H1 (cell line): ENCODE measurements around the gene THRB. TPM values are rescaled to one million over a fixed set of nuclear protein-coding genes. Genes with fewer than 3 reads are reported as not detected.

ENCODE experiments used
- CTCF ChIA-PET: fragments of 300-600 bp; sonication (Branson Sonifier 250); formaldehyde crosslinking; loops from one replicate; lab custom pipeline; 2021; ENCODE audit not compliant: partially characterized antibody; lab: Charles Lee
- POLR2A ChIA-PET: fragments of 300-600 bp; sonication (Branson Sonifier 250); formaldehyde crosslinking; loops from one replicate; lab custom pipeline; 2021; ENCODE audit warnings: inconsistent platforms; ENCODE audit not compliant: partially characterized antibody; lab: Charles Lee
- DNase-seq, 2 experiments: peaks; one replicate each; pipeline versions ENCODE4 v3.0.0 to v3.0.0-alpha.2; 2010 to 2022; ENCODE audit warnings: low spot score in 2 of 2, low read depth in 1 of 2, mixed read lengths in 1 of 2
- FAIRE-seq: peaks from 2 replicates; lab custom pipeline; 2011; peaks lifted over from hg19 to GRCh38; lab: Jason Lieb, UNC
- H2AFZ ChIP-seq: 2 replicates; pipeline ENCODE4 v1.8.1; 2012; ENCODE audit warnings: low read length, inconsistent platforms
- H2AK5ac ChIP-seq: 2 replicates; pipeline ENCODE4 v1.6.1; 2013; ENCODE audit warnings: low read depth, low read length
- H2BK120ac ChIP-seq: replicated peaks from 2 replicates; pipeline ENCODE3; 2013; ENCODE audit warnings: low read depth, low read length, inconsistent platforms
- H2BK12ac ChIP-seq: 2 replicates; pipeline ENCODE4 v1.6.1; 2013; ENCODE audit warnings: low read depth, low read length
- H2BK15ac ChIP-seq: 2 replicates; pipeline ENCODE4 v1.6.1; 2013; ENCODE audit warnings: low read length
- H2BK20ac ChIP-seq: 2 replicates; pipeline ENCODE4 v1.6.1; 2013; ENCODE audit warnings: low read length
- H2BK5ac ChIP-seq: 2 replicates; pipeline ENCODE4 v1.6.1; 2013; ENCODE audit warnings: low read depth, low read length
- H3K14ac ChIP-seq: 2 replicates; pipeline ENCODE4 v1.6.1; 2013; ENCODE audit warnings: inconsistent platforms; ENCODE audit not compliant: insufficient read length
- H3K18ac ChIP-seq: 2 replicates; pipeline ENCODE4 v1.6.1; 2013; ENCODE audit warnings: low read length; ENCODE audit errors: extremely low read depth
- H3K23ac ChIP-seq: 2 replicates; pipeline ENCODE4 v1.6.1; 2013; ENCODE audit warnings: inconsistent platforms; ENCODE audit not compliant: insufficient read length
- H3K23me2 ChIP-seq: 2 replicates; pipeline ENCODE4 v1.6.1; 2013; ENCODE audit warnings: low read depth, low read length
- H3K27ac ChIP-seq: 2 replicates; pipeline ENCODE4 v1.6.1; 2011; ENCODE audit warnings: low read depth, low read length, inconsistent platforms
- H3K27me3 ChIP-seq, 4 experiments: replicated peaks in 1 of 4; 1 replicate in 1 of 4; 2 replicates in 3 of 4; pipeline versions ENCODE4 v1.6.1 to v1.8.1; 2011 to 2013; ENCODE audit warnings: low read length in 3 of 4, mild to moderate bottlenecking in 3 of 4, inconsistent platforms in 2 of 4, mixed read lengths in 2 of 4, moderate library complexity in 1 of 4; ENCODE audit not compliant: control insufficient read depth in 3 of 4, insufficient read depth in 3 of 4; ENCODE audit errors: extremely low read depth in 1 of 4
- H3K36me3 ChIP-seq, 4 experiments: 2 replicates each; pipeline versions ENCODE4 v1.6.1 to v1.8.1; 2011 to 2013; ENCODE audit warnings: mild to moderate bottlenecking in 4 of 4, low read length in 3 of 4, moderate library complexity in 2 of 4, control low read depth in 1 of 4, inconsistent platforms in 1 of 4; ENCODE audit not compliant: insufficient read depth in 4 of 4, control insufficient read depth in 2 of 4
- H3K4ac ChIP-seq: replicated peaks from 2 replicates; pipeline ENCODE3; 2013; ENCODE audit warnings: low read length, low read depth, mixed read lengths, inconsistent platforms; ENCODE audit not compliant: insufficient read length
- H3K4me1 ChIP-seq, 4 experiments: replicated peaks in 1 of 4; 1 replicate in 1 of 4; 2 replicates in 3 of 4; pipeline versions ENCODE4 v1.6.1 to v1.8.1; 2011 to 2013; ENCODE audit warnings: low read length in 3 of 4, inconsistent platforms in 2 of 4, mixed read lengths in 1 of 4; ENCODE audit not compliant: insufficient read depth in 4 of 4, control insufficient read depth in 3 of 4
- H3K4me2 ChIP-seq, 2 experiments: 2 replicates each; pipeline versions ENCODE4 v1.6.1 to v1.8.1; 2011 to 2013; ENCODE audit warnings: low read depth in 2 of 2, low read length in 2 of 2, control low read depth in 1 of 2, inconsistent platforms in 1 of 2, mild to moderate bottlenecking in 1 of 2; ENCODE audit not compliant: insufficient read depth in 1 of 2
- H3K4me3 ChIP-seq, 4 experiments: fragments of 200-600, 300-600 bp in 1 of 4; sonication (generic), shearing (Covaris generic), sonication (Bioruptor Twin) in 1 of 4; 2 replicates each; pipeline versions ENCODE4 v1.5.1 to v1.8.1; 2011 to 2016; ENCODE audit warnings: low read length in 4 of 4, low read depth in 3 of 4, control low read depth in 2 of 4, inconsistent platforms in 2 of 4, mild to moderate bottlenecking in 2 of 4, mixed read lengths in 1 of 4, moderate library complexity in 1 of 4; ENCODE audit not compliant: insufficient read depth in 2 of 4; ENCODE audit errors: extremely low read depth in 1 of 4
- H3K56ac ChIP-seq: replicated peaks from 2 replicates; pipeline ENCODE3; 2013; ENCODE audit warnings: low read depth, mild to moderate bottlenecking, mixed read lengths, low read length, inconsistent platforms; ENCODE audit not compliant: insufficient read length
- H3K79me1 ChIP-seq: 2 replicates; pipeline ENCODE4 v1.6.1; 2013; ENCODE audit warnings: low read depth, low read length, control low read depth
- H3K79me2 ChIP-seq, 2 experiments: 2 replicates each; pipeline versions ENCODE4 v1.6.1 to v1.8.1; 2012 to 2013; ENCODE audit warnings: low read length in 2 of 2, mild to moderate bottlenecking in 2 of 2, inconsistent platforms in 1 of 2; ENCODE audit not compliant: insufficient read depth in 2 of 2, control insufficient read depth in 1 of 2
- H3K9ac ChIP-seq, 4 experiments: replicated peaks in 1 of 4; 1 replicate in 1 of 4; 2 replicates in 3 of 4; pipeline versions ENCODE4 v1.6.1 to v1.8.1; 2011 to 2013; ENCODE audit warnings: low read depth in 3 of 4, low read length in 3 of 4, control low read depth in 2 of 4, mild to moderate bottlenecking in 2 of 4, moderate library complexity in 2 of 4, inconsistent platforms in 1 of 4; ENCODE audit errors: extremely low read depth in 1 of 4
- H3K9me3 ChIP-seq, 2 experiments: 2 replicates each; pipeline versions ENCODE4 v1.6.1 to v1.8.1; 2012 to 2013; ENCODE audit warnings: mild to moderate bottlenecking in 2 of 2, moderate library complexity in 2 of 2, control low read depth in 1 of 2, inconsistent platforms in 1 of 2, low read depth in 1 of 2, low read length in 1 of 2, mixed read lengths in 1 of 2; ENCODE audit not compliant: insufficient read depth in 2 of 2
- H4K20me1 ChIP-seq, 2 experiments: replicated peaks in 1 of 2; 2 replicates each; pipeline versions ENCODE3 to v1.8.1; 2011 to 2013; ENCODE audit warnings: inconsistent platforms in 2 of 2, low read length in 2 of 2, mild to moderate bottlenecking in 1 of 2; ENCODE audit not compliant: insufficient read depth in 2 of 2, control insufficient read depth in 1 of 2
- H4K5ac ChIP-seq: 2 replicates; pipeline ENCODE4 v1.6.1; 2013; ENCODE audit warnings: low read length, low read depth, mixed read lengths, inconsistent platforms; ENCODE audit not compliant: insufficient read length
- H4K8ac ChIP-seq: 2 replicates; pipeline ENCODE4 v1.8.0; 2013; ENCODE audit warnings: mild to moderate bottlenecking, moderate library complexity, low read length, inconsistent platforms; ENCODE audit not compliant: insufficient read depth; ENCODE audit errors: extremely low read depth
- H4K91ac ChIP-seq: replicated peaks from 2 replicates; pipeline ENCODE3; 2013; ENCODE audit warnings: low read length, mixed read lengths, inconsistent platforms; ENCODE audit not compliant: insufficient read length
- KDM5A ChIP-seq: fragments of 200-600 bp; IDR thresholded peaks from 2 replicates; pipeline ENCODE4 v1.7.1; 2012; ENCODE audit warnings: mild to moderate bottlenecking, low read length, inconsistent platforms, mixed read lengths
- PHF8 ChIP-seq: fragments of 200-600 bp; sonication (generic); conservative IDR thresholded peaks from 2 replicates; pipeline ENCODE4 v1.7.1; 2012; ENCODE audit warnings: low read depth, mild to moderate bottlenecking, inconsistent platforms, low read length, moderate library complexity
- POLR2A ChIP-seq, 2 experiments: IDR thresholded peaks; 1 replicate in 1 of 2; 2 replicates in 1 of 2; pipeline ENCODE4 v1.6.1; 2011; ENCODE audit warnings: low read depth in 2 of 2, low read length in 2 of 2, mild to moderate bottlenecking in 2 of 2; ENCODE audit errors: control extremely low read depth in 1 of 2
- RNF2 ChIP-seq: fragments of 200-900, 300-1000 bp; sonication (generic); IDR thresholded peaks from 2 replicates; pipeline ENCODE4 v1.7.1; 2016; ENCODE audit warnings: borderline replicate concordance, low read depth, mild to moderate bottlenecking, antibody characterized with exemption, low read length; ENCODE audit not compliant: poor library complexity, severe bottlenecking; ENCODE audit errors: missing control alignments
- WGBS, 2 experiments: shearing (Covaris generic) in 1 of 2; methylation state at CpG; one replicate each; pipeline versions ENCODE4 v1.1.6 to v1.1.7; 2013 to 2015; ENCODE audit warnings: low lambda C conversion rate in 2 of 2, mixed read lengths in 2 of 2, inconsistent platforms in 1 of 2, low coverage in 1 of 2, missing lambda C conversion rate in 1 of 2; ENCODE audit not compliant: insufficient replicate concordance in 2 of 2, insufficient coverage in 1 of 2, insufficient read length in 1 of 2; ENCODE audit errors: extremely low coverage in 1 of 2, missing lambda C conversion rate in 1 of 2; 5-methylcytosine and 5-hydroxymethylcytosine counted together
- polyA plus RNA-seq, 7 experiments: library from polyadenylated mRNA; depleted of rRNA in 3 of 7; stranded (reverse) in 5 of 7; unstranded in 2 of 7; fragments of >200 nt in 5 of 7; fragments of 200-250 nt in 2 of 7; gene quantifications; 1 replicate in 5 of 7; 2 replicates in 1 of 7; 4 replicates in 1 of 7; pipeline versions ENCODE4 v1.2.1 to v1.2.3, GENCODE V29; 2011 to 2013; ENCODE audit warnings: missing spikeins in 2 of 7, mixed read lengths in 2 of 7
- total RNA-seq: library from RNA; stranded (reverse); fragmentation: NEBNext Ultra II Directional; extraction: Animal tissue kit (Norgen Biotek cat#: 25700); gene quantifications from 2 replicates; pipeline ENCODE4 v1.2.1, GENCODE V29; 2021
- TF ChIP-seq, protein P1 (sequence below), 3 experiments: IDR thresholded peaks; 1 replicate in 2 of 3; 2 replicates in 1 of 3; pipeline versions ENCODE4 v1.5.1 to v1.6.1; 2011; ENCODE audit warnings: low read length in 3 of 3, mild to moderate bottlenecking in 3 of 3, inconsistent platforms in 2 of 3, low read depth in 1 of 3, moderate library complexity in 1 of 3; ENCODE audit not compliant: insufficient read depth in 1 of 3; ENCODE audit errors: control extremely low read depth in 1 of 3
- TF ChIP-seq, protein P2 (sequence below): IDR thresholded peaks from 2 replicates; pipeline ENCODE4 v1.6.1; 2012; ENCODE audit warnings: low read length, inconsistent platforms

Gene THRB
- total and polyA plus RNA-seq, 2 of the 8 experiments (the other 6 are each of a cell fraction or from before 2014, with no cell fraction given) = 0.98 to 3.9 TPM

DNA sequence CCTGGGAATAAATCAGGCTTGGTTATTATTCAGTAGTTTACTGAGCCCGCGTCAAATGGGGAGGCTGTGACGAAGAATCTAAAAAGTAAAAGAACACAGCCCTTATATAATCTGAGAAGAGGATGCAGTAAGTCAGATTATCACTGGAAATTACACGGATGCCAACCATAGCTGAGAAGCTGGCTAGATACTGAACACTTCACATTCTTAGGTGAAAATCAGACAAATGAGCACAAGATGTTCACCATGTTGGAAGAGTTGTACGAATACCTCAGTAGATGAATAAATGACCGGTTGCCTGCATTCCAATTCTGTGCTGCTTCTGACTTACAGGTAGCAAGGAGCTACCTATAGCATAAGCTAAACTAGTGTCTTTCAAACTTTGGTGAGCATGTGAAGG, 254.3 kb downstream of the THRB start:
- Histone ChIP-seq H2BK12ac (no peak overlapping the region), H3K27ac (no peak overlapping the region), H3K4me1 (peaks cover 0 to 13% (median 2%) of the 10 kb centered on the region in 4 experiments; a peak in 3 of 7 replicates), H2BK120ac (no peak overlapping the region), H4K5ac (no peak overlapping the region), H3K4ac (no peak overlapping the region), H2BK20ac (no peak overlapping the region), H3K56ac (no peak overlapping the region), H2AK5ac (no peak overlapping the region), H3K36me3 (no peaks in the 10 kb centered on the region), H3K23me2 (no peaks in the 10 kb centered on the region), H2BK5ac (no peak overlapping the region), H3K4me3 (no peak overlapping the region), H4K20me1 (no peaks in the 10 kb centered on the region), H3K79me1 (no peaks in the 10 kb centered on the region), H2AFZ (no peak overlapping the region), H3K23ac (no peak overlapping the region), H3K79me2 (no peaks in the 10 kb centered on the region), H4K91ac (no peak overlapping the region), H3K9ac (no peak overlapping the region), H3K18ac (no peak overlapping the region), H3K9me3 (no peaks in the 10 kb centered on the region), H4K8ac (no peak overlapping the region), H2BK15ac (no peak overlapping the region), H3K14ac (no peak overlapping the region), H3K27me3 (no peaks in the 10 kb centered on the region), H3K4me2 (no peak overlapping the region)
- 87% methylated on average over 6 of the region's 6 CpGs; no CpG with 5 or more reads in 1 of the 2 experiments for WGBS, 2 experiments
- DNase-seq (no peak), FAIRE-seq (no peak)
- no peak for TF ChIP-seq POLR2A (IDR thresholded peaks at IDR 0.05; ENCODE audit: control extremely low read depth in 1 of 2, low read depth in 2 of 2, low read length in 2 of 2)
- TF ChIP-seq, protein P1, sequence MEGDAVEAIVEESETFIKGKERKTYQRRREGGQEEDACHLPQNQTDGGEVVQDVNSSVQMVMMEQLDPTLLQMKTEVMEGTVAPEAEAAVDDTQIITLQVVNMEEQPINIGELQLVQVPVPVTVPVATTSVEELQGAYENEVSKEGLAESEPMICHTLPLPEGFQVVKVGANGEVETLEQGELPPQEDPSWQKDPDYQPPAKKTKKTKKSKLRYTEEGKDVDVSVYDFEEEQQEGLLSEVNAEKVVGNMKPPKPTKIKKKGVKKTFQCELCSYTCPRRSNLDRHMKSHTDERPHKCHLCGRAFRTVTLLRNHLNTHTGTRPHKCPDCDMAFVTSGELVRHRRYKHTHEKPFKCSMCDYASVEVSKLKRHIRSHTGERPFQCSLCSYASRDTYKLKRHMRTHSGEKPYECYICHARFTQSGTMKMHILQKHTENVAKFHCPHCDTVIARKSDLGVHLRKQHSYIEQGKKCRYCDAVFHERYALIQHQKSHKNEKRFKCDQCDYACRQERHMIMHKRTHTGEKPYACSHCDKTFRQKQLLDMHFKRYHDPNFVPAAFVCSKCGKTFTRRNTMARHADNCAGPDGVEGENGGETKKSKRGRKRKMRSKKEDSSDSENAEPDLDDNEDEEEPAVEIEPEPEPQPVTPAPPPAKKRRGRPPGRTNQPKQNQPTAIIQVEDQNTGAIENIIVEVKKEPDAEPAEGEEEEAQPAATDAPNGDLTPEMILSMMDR (IDR thresholded peaks at IDR 0.05; ENCODE audit: control extremely low read depth in 1 of 3, insufficient read depth in 1 of 3, low read depth in 1 of 3, low read length in 3 of 3) = no peak
- TF ChIP-seq KDM5A = no peak
- no peak for TF ChIP-seq RNF2
- TF ChIP-seq PHF8 = no peak
- TF ChIP-seq, protein P2, sequence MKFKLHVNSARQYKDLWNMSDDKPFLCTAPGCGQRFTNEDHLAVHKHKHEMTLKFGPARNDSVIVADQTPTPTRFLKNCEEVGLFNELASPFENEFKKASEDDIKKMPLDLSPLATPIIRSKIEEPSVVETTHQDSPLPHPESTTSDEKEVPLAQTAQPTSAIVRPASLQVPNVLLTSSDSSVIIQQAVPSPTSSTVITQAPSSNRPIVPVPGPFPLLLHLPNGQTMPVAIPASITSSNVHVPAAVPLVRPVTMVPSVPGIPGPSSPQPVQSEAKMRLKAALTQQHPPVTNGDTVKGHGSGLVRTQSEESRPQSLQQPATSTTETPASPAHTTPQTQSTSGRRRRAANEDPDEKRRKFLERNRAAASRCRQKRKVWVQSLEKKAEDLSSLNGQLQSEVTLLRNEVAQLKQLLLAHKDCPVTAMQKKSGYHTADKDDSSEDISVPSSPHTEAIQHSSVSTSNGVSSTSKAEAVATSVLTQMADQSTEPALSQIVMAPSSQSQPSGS = no peak
- CTCF ChIA-PET = interaction anchor here (1.1 to 8.6 kb wide), 4 partner anchors 43 to 57 kb away, joined by 3 to 58 read pairs (median 4); no protein-coding TSS in a partner anchor
- POLR2A ChIA-PET = no interaction called here
